Activated CD4-positive, alpha-beta memory T cell treated with anti-CD3 and anti-CD28 coated beads, Interleukin-2, amount 10 ng/mL, durations not matched to agents 7 days and 5 days (primary cell): ENCODE measurements around the gene SFN. TPM values are rescaled to one million over a fixed set of nuclear protein-coding genes. Genes with fewer than 3 reads are reported as not detected.
"Not testable (repeated sequence)": the region's sequence is repeated elsewhere in the genome, so short reads cannot be mapped to it uniquely, and the experiment has no call there.

ENCODE experiments used
- CTCF ChIA-PET: fragments of 350-600 bp; sonication (Branson Sonifier 250); formaldehyde crosslinking; loops from one replicate; lab custom pipeline; 2021; ENCODE audit warnings: antibody characterized with exemption, inconsistent platforms; lab: Charles Lee
- POLR2A ChIA-PET: fragments of 350-600 bp; sonication (Branson Sonifier 250); formaldehyde crosslinking; loops from one replicate; lab custom pipeline; 2021; ENCODE audit warnings: antibody characterized with exemption; lab: Charles Lee
- DNase-seq: peaks from one replicate; pipeline ENCODE4 v3.0.0-alpha.2; 2020
- H3K27ac Mint-ChIP-seq: one replicate; pipeline ENCODE4 v1.8.0; 2021; ENCODE audit warnings: mild to moderate bottlenecking, mixed read lengths
- H3K27me3 Mint-ChIP-seq: one replicate; pipeline ENCODE4 v1.8.0; 2021; ENCODE audit warnings: mixed read lengths
- H3K36me3 Mint-ChIP-seq: one replicate; pipeline ENCODE4 v1.8.0; 2021; ENCODE audit warnings: low read depth, mixed read lengths
- H3K4me1 Mint-ChIP-seq: one replicate; pipeline ENCODE4 v1.8.0; 2021; ENCODE audit warnings: mixed read lengths
- H3K4me3 Mint-ChIP-seq: one replicate; pipeline ENCODE4 v1.8.0; 2021; ENCODE audit warnings: mild to moderate bottlenecking, mixed read lengths
- H3K9me3 Mint-ChIP-seq: one replicate; pipeline ENCODE4 v1.8.0; 2021; ENCODE audit warnings: mixed read lengths
- total RNA-seq, 2 experiments: library from RNA; stranded (reverse); gene quantifications; one replicate each; pipeline ENCODE4 v1.2.3, GENCODE V29; 2021

The SFN gene
- total RNA-seq, 2 experiments from 2014 or later: 4.9 to 5.0 TPM

DNA sequence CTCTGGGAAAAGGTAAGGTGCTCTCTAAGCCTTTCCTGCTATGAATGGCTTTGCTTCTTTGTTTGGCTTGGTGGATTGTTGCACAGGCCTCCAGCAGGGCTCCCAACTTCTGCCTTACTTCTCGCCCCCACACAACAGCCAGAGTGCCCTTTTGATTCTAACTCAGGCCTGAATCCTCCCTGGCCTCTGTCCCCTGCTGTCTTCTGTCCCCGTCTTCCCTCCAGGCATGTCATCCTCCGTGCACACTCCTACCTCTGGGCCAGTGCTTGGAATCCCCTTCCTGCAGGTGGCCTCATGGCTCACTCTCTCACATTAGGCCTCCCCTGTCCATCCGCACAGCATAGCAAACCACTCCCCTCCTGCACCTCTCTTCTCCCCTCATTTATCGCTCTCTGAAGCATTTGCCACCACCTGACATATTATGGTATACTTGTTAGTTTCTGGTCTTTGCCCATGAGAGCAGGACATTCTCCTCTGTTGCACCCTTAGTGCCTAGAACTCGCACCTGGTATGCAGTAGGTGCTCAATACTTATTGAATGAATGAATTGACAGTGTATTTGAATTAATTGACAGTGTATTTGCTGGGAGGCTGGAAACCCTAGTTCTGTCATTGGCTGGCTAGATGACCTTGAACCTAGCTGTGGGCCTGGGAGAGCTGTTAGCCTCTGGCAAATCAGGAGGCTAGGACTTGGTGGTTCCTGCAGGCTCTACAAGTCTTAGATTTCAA, 33.6 kb upstream of the SFN start:
- DNase-seq: no peak
- Mint-ChIP-seq H3K27ac (peak overlapping the region; percentile 89), H3K36me3 (peaks cover 59% of the 10 kb centered on the region), H3K4me3 (peak overlapping the region; percentile 98), H3K27me3 (no peaks in the 10 kb centered on the region), H3K4me1 (peaks cover 81% of the 10 kb centered on the region), H3K9me3 (no peaks in the 10 kb centered on the region)
- ChIA-PET CTCF (interaction anchor here (0.9 to 5.5 kb wide), 4 partner anchors 19 to 61 kb away, joined by 3 to 98 read pairs (median 8); partner anchors contain the start of gene GPN2), POLR2A (interaction anchor here (0.6 to 7.1 kb wide), 10 partner anchors 9 to 329 kb away, joined by 4 to 72 read pairs (median 8); partner anchors contain the start of gene PIGV)

DNA sequence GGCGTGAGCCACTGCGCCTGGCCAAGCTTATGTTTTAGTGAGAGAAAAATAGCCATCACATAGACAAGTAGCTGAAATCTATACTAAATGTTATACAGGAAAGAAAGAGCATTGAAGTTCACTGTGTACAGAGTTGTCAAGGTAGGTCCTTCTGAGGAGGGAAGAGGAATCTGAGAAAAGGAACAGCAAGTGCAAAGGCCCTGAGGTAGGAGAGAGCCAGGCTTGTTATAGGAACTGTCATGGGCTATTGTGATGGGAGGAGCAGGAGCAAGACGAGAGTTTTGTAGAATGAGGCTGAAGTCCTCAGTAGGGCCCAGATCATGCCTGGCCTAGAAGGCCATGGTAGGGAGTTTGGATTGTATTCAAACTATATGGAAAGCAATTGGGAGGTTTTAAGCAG, 31.9 kb upstream of the SFN start:
- ChIA-PET POLR2A (interaction anchor here (0.9 to 7.1 kb wide), 9 partner anchors 20 to 139 kb away, joined by 3 to 72 read pairs (median 8); partner anchors contain the start of genes GPATCH3 and PIGV), CTCF (interaction anchor here (0.9 to 5.5 kb wide), 4 partner anchors 10 to 42 kb away, joined by 3 to 98 read pairs (median 4); no protein-coding TSS in a partner anchor)
- no peaks in the 10 kb centered on the region for H3K9me3 Mint-ChIP-seq
- no peak for DNase-seq
- H3K27ac Mint-ChIP-seq: peak overlapping the region; percentile 99
- no peaks in the 10 kb centered on the region for H3K27me3 Mint-ChIP-seq
- no peak overlapping the region for H3K4me3 Mint-ChIP-seq
- peaks cover 81% of the 10 kb centered on the region for H3K4me1 Mint-ChIP-seq
- H3K36me3 Mint-ChIP-seq: peaks cover 76% of the 10 kb centered on the region

DNA sequence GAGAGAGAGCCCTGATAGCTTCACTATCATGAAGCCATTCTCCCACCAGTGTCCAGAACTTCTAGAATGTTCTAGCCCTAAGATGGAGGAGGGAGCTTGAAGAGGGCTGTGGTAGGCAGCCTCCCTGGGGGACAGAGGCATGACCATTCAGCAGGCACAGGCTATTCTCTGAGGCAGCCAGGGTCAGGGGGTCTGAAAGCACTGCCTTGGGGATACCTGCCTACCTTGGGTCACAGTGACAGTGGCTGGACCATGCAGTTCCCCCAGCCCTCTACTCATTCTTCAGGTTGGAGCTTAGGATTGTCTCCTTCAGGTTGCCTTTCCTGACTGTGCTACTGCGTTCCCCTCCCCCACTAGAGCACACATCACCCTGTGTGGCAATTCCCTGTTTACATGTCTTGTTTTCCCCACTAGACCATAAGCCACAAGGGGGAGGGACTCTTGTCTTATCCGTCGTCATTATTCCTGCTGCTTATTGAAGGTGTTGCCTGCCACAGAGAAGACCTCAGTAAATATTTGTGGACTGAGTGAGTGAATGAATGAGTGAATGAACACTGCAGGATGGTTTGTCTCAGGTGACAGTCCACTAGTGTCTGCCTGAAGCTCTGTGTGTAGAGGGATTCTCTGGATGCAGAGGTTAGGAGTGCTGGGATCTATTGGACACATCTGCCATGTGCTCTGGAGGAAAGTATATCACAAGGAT, 31.3 kb upstream of the SFN start:
- ChIA-PET CTCF (interaction anchor here (0.9 to 5.5 kb wide), 7 partner anchors 11 to 294 kb away, joined by 3 to 98 read pairs (median 22); no protein-coding TSS in a partner anchor), POLR2A (interaction anchor here (1.0 to 7.1 kb wide), 9 partner anchors 17 to 360 kb away, joined by 3 to 72 read pairs (median 12); partner anchors contain the start of genes GPATCH3, HMGN2 and PIGV)
- Mint-ChIP-seq H3K4me3 (no peak overlapping the region), H3K27ac (peak overlapping the region; percentile 99), H3K36me3 (peaks cover 77% of the 10 kb centered on the region), H3K27me3 (no peaks in the 10 kb centered on the region), H3K9me3 (no peaks in the 10 kb centered on the region), H3K4me1 (peaks cover 80% of the 10 kb centered on the region)
- no peak for DNase-seq

DNA sequence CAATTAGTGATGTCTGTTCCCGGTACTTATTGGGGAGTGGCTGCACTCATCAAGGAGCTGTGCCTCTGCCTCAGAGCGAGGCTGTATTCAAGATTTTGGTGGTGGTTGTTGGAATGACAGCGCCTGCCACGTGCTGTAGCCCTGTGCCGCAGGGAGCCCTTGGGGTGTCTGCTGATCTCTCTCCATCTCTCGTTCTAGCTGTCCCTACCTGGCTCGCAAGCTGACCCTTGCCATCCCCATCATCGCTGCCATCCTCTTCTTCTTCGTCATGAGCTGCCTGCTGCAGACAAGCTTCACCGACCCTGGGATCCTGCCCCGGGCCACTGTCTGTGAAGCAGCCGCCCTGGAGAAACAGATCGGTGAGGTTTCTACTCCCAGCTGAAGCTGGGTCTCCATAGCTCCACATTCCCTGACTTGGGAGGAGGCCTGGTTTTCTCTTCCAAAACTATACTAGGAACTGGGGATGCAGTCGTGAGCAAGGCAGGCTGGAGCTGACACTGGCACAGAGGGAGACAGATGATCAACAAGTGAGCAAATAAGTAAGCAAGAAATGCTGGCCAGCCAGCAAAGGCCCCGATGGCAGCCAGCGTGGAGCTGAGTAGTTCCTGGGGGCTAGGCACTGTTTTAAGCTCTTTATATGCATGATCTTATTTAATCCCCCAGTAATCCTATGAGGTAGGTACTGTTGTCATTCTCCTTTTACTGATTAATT, 30.5 kb upstream of the SFN start:
- Mint-ChIP-seq H3K27me3 (no peaks in the 10 kb centered on the region), H3K4me1 (peaks cover 80% of the 10 kb centered on the region), H3K36me3 (peaks cover 75% of the 10 kb centered on the region), H3K4me3 (no peak overlapping the region), H3K9me3 (no peaks in the 10 kb centered on the region), H3K27ac (peak overlapping the region; percentile 99)
- ChIA-PET POLR2A (interaction anchor here (1.0 to 7.1 kb wide), 11 partner anchors 12 to 361 kb away, joined by 3 to 72 read pairs (median 12); partner anchors contain the start of genes HMGN2 and PIGV), CTCF (interaction anchor here (0.6 to 5.5 kb wide), 13 partner anchors 12 to 362 kb away, joined by 3 to 98 read pairs (median 7); partner anchors contain the start of genes GPN2 and PIGV)
- DNase-seq: no peak

DNA sequence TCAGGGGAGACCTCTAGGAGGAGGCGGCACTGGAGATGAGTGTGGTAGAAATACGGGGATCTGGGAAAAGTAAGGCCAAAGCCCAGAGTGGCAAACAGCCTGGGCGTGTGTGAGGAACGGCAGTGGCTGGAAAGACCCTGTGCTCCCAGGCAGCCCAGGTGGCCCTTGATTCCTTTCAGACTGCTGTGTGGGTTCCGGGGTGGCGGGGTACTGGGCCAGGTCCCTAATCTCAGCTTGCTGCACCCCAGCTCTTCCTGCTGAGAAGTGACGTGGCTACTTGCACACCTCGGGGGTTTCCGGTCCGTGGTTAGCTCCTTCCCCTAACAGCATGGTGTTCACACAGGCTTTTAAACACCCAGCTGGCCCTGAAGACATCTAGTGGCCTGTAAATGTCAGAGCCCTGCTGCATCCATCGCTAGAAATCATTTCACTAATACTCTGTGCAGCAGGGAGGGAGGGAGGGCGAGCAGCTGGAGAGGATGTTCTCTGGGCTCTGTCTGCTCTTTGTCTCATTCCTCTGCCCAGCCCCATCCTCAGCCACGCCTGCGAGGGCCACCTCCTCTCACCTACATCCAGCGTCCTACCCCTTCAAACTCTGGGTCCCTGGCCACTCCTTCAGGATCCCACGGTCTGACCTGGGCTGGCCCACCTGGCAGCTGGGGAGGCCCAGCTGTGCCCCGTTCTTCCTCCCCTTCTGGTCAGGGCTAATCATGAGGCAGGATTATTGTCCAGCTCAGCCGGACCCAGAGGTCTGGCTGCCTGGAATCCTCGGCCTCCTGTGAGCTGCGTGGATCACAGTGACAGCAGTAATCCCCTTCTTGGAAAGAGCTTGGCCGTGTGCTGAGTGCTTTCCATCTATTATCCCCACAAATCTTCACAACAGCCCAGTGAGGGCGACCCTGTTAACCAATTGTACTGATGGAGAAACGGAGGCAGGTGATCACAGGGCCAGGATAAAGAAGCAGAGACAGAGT, 29.2 kb upstream of the SFN start:
- Mint-ChIP-seq H3K36me3 (peaks cover 75% of the 10 kb centered on the region), H3K27me3 (no peaks in the 10 kb centered on the region), H3K4me3 (peak overlapping the region; percentile 66), H3K27ac (peak overlapping the region; percentile 99), H3K4me1 (peaks cover 80% of the 10 kb centered on the region), H3K9me3 (no peaks in the 10 kb centered on the region)
- ChIA-PET CTCF (interaction anchor here (0.5 to 5.5 kb wide), 29 partner anchors 8 to 363 kb away, joined by 3 to 98 read pairs (median 5); partner anchors contain the start of genes GPN2 and PIGV), POLR2A (interaction anchor here (0.6 to 7.1 kb wide), 23 partner anchors 8 to 1368 kb away, joined by 3 to 72 read pairs (median 4); partner anchors contain the start of genes GPATCH3, GPN2, NUDC and PIGV)
- peak; percentile 94 for DNase-seq

DNA sequence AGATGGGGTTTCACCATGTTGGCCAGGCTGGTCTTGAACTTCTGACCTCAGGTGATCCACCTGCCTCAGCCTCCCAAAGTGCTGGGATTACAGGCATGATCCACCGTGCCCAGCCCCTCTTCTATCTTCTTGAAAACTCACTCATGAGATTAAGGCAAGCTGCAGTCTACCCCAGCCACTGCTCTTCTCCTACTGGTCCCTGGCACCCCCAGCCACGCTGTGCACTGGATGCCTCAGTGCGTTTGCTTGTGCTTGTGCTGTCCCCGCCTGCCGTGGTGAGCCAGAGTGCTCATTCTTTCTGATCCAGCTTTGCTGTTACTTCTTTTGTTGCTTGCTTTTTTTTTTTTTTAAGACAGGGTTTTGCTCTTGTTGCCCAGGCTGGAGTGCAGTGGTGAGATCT, 25.3 kb upstream of the SFN start:
- H3K4me3 Mint-ChIP-seq, H3K27me3 Mint-ChIP-seq, DNase-seq, H3K27ac Mint-ChIP-seq, H3K9me3 Mint-ChIP-seq: not testable (repeated sequence)
- POLR2A ChIA-PET: interaction anchor here (1.9 to 2.5 kb wide), 3 partner anchors 9 to 62 kb away, joined by 6 to 13 read pairs (median 11); partner anchors contain the start of gene GPATCH3
- CTCF ChIA-PET: interaction anchor here (0.6 to 1.9 kb wide), 3 partner anchors 26 to 339 kb away, joined by 3 to 7 read pairs (median 3); no protein-coding TSS in a partner anchor
- peaks cover 53% of the 10 kb centered on the region for H3K4me1 Mint-ChIP-seq
- peaks cover 69% of the 10 kb centered on the region for H3K36me3 Mint-ChIP-seq

DNA sequence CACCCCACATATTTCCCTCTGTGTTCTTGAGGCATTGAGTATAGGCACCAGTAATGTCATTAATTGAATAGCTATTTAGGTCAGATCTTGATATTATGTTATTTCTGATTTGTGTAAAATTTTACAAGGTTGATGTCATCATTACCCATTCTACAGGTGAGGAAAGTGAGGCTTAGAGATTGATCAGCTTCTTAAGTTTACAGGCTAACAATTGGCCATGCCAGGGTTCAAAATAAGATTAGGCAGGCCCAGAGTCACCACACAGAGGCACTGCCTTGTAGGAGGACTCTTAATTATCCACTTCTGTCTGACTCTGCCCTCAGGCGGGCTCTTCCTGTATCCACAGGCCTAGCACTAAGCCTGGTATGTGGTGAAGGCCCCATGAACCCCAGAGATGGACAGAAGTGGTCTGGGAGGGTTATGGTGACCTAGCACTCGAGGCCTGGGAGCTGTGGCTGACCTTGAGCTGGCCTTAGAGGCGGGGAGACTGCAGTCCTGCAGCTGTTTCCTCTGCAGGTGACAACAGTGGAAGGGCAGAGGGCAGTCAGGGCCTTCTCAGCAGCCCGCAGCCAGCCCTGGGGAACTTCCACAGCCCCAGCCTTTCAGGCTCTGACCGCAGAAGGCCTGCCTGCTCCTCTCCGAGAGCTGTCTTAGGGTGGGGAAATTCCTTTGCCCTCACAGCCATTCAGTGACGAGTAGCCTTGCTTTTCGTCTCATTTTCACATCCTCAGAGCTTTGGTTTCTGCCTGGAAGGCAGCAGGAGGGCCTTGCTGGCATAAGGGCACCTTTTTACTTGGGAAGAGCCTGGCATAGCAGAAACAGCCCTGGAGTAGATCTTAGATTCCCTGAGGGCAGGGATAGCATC, 24.2 kb upstream of the SFN start:
- peaks cover 43% of the 10 kb centered on the region for H3K4me1 Mint-ChIP-seq
- ChIA-PET POLR2A (interaction anchor here (0.6 to 2.5 kb wide), 10 partner anchors 10 to 61 kb away, joined by 3 to 13 read pairs (median 5); partner anchors contain the start of genes GPATCH3 and GPN2), CTCF (interaction anchor here (0.6 to 1.9 kb wide), 6 partner anchors 27 to 248 kb away, joined by 3 to 8 read pairs (median 5); no protein-coding TSS in a partner anchor)
- peak; percentile 66 for DNase-seq
- H3K36me3 Mint-ChIP-seq: peaks cover 63% of the 10 kb centered on the region
- H3K9me3 Mint-ChIP-seq: no peaks in the 10 kb centered on the region
- H3K4me3 Mint-ChIP-seq: no peak overlapping the region
- H3K27me3 Mint-ChIP-seq: no peaks in the 10 kb centered on the region
- peak overlapping the region; percentile 84 for H3K27ac Mint-ChIP-seq

DNA sequence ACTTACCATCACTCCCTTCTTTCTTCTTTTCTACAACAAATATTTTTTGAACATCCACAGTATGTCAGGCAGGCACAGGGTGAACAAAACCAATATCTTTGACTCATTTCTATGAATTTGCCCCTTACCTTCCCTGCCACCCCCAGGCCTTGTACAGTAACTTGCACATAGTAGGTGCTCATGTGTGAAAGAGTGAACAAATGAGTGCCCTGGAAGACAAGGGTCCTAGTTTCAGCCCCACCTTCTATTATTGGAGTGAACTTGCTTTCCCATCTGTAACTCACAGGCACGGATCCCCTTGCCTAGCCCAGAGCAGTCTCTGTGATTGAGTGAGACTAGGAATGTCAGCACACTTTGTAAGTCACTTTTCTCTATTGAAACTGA, 23.6 kb upstream of the SFN start:
- CTCF ChIA-PET: interaction anchor here (1.3 to 1.9 kb wide), 3 partner anchors 28 to 142 kb away, joined by 7 to 8 read pairs (median 7); no protein-coding TSS in a partner anchor
- Mint-ChIP-seq H3K4me1 (peaks cover 39% of the 10 kb centered on the region), H3K27me3 (no peaks in the 10 kb centered on the region), H3K36me3 (peaks cover 63% of the 10 kb centered on the region), H3K27ac (peak overlapping the region; percentile 84), H3K4me3 (no peak overlapping the region), H3K9me3 (no peaks in the 10 kb centered on the region)
- POLR2A ChIA-PET: interaction anchor here (1.0 to 2.5 kb wide), 8 partner anchors 9 to 61 kb away, joined by 3 to 13 read pairs (median 5); partner anchors contain the start of gene GPATCH3
- DNase-seq: no peak

DNA sequence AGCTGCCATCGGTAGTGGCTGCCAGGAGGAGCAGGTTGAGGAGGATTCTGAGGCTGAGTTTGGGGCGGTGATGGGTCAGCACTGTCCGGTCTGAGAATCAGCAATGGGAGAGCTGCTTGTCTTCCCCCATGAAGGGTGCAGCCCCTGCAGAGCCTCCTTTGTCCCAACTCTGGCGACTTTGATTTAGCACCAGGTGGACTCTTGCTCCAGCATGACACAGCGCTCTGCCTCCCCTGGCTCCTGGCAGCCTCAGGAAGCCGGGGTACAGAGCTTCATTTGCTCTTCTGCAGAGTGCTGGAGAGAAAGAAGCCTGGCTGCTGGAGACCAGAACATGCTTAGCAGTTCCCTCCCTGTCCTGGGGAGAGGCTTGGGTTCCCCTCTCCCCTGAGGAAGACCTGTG, 23.2 kb upstream of the SFN start:
- no peak for DNase-seq
- peaks cover 38% of the 10 kb centered on the region for H3K4me1 Mint-ChIP-seq
- peaks cover 63% of the 10 kb centered on the region for H3K36me3 Mint-ChIP-seq
- no peaks in the 10 kb centered on the region for H3K9me3 Mint-ChIP-seq
- ChIA-PET CTCF (no interaction called here), POLR2A (interaction anchor here (1.1 to 1.9 kb wide), 4 partner anchors 9 to 32 kb away, joined by 3 to 11 read pairs (median 4); no protein-coding TSS in a partner anchor)
- peak overlapping the region; percentile 84 for H3K27ac Mint-ChIP-seq
- H3K4me3 Mint-ChIP-seq: no peak overlapping the region
- no peaks in the 10 kb centered on the region for H3K27me3 Mint-ChIP-seq

DNA sequence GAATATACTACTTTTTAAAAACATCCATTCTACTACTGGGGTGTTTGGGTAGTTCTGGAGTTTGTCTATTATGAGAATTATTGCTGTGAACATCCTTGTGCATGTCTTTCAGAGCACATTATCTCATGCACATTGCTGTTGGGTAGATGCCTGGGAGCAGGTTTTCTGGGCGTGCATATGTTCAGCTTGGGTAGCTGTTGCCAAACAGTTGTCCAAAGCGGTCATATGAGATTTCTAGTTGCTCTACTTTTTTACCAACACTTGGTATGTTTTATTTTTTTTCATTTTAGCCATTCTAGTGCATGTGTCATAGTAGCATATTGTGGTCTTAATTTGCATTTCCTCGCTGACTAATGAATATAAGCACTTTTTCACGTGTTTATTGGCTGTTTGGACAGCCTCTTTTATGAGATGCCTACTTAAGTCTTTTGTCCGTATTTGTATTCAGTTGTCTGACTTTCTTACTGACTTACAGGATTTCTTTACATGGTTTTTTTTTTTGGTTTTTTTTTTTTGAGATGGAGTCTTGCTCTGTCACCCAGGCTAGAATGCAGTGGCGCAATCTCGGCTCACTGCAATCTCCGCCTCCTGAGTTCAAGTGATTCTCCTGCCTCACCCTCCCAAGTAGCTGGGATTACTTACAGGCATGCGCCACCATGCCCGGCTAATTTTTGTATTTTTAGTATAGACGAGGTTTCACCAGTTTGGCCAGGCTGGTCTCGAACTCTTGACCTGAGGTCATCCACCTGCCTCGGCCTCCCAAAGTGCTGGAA, 18.3 kb upstream of the SFN start:
- POLR2A ChIA-PET: no interaction called here
- H3K9me3 Mint-ChIP-seq: no peaks in the 10 kb centered on the region
- peaks cover 52% of the 10 kb centered on the region for H3K36me3 Mint-ChIP-seq
- H3K27me3 Mint-ChIP-seq: no peaks in the 10 kb centered on the region
- H3K4me3 Mint-ChIP-seq: no peak overlapping the region
- CTCF ChIA-PET: no interaction called here
- no peak for DNase-seq
- no peak overlapping the region for H3K27ac Mint-ChIP-seq
- H3K4me1 Mint-ChIP-seq: peaks cover 9% of the 10 kb centered on the region
